ENCODE results near the gene FUT4. TPM values are rescaled to one million over a fixed set of nuclear protein-coding genes. Genes with fewer than 3 reads are reported as not detected.

The FUT4 gene
- total RNA-seq, 4 donors from 2014 or later: 14.9 to 39.0 (median 22.4) TPM

- intact Hi-C loops (cut with DNase I; ENCODE audit: low total_unique reads): no loop called here
- WGBS, 2 donors (ENCODE audit: low coverage in 1 of 2): 69 to 80% methylated on average over 1 of the region's 1 CpG
- no peaks in the 10 kb centered on the region for H3K4me1 ChIP-seq
- in situ Hi-C loops (cut with MboI; ENCODE audit: low pct_ligation_motif_present in 1 of 4, low pct_unique_long_range_greater_than_20kb in 1 of 4, low sequenced_read_pairs in 3 of 4): no loop called here
- H3K27ac ChIP-seq: no peak overlapping the region
- no peaks in the 10 kb centered on the region for H3K27me3 ChIP-seq
- no peak for TF ChIP-seq EP300 (IDR thresholded peaks at IDR 0.05; ENCODE audit: low read depth)
- no peak for TF ChIP-seq POLR2AphosphoS5 (IDR thresholded peaks at IDR 0.05)
- no peak for TF ChIP-seq CTCF (IDR thresholded peaks at IDR 0.05)
- TF ChIP-seq POLR2A (IDR thresholded peaks at IDR 0.05): no peak
- no peak for DNase-seq
- H3K36me3 ChIP-seq: no peaks in the 10 kb centered on the region
- H3K4me3 ChIP-seq: no peak overlapping the region
- no peaks in the 10 kb centered on the region for H3K9me3 ChIP-seq
These were observed 38.2 kb downstream of the FUT4 start for GRCh38 chr11:94581926-94582325.

- no peaks in the 10 kb centered on the region for H3K27me3 ChIP-seq
- in situ Hi-C loops (cut with MboI; ENCODE audit: low pct_ligation_motif_present in 1 of 4, low pct_unique_long_range_greater_than_20kb in 1 of 4, low sequenced_read_pairs in 3 of 4) (no loop called here), intact Hi-C loops (cut with DNase I; ENCODE audit: low total_unique reads) (no loop called here)
- WGBS, 2 donors (ENCODE audit: low coverage in 1 of 2): 68 to 72% methylated on average over 4 of the region's 4 CpGs
- DNase-seq: no peak
- no peak overlapping the region for H3K4me3 ChIP-seq
- no peaks in the 10 kb centered on the region for H3K36me3 ChIP-seq
- TF ChIP-seq EP300 (IDR thresholded peaks at IDR 0.05; ENCODE audit: low read depth) (no peak), CTCF (IDR thresholded peaks at IDR 0.05) (no peak), POLR2A (IDR thresholded peaks at IDR 0.05) (no peak), POLR2AphosphoS5 (IDR thresholded peaks at IDR 0.05) (no peak)
- H3K9me3 ChIP-seq: no peaks in the 10 kb centered on the region
- no peak overlapping the region for H3K27ac ChIP-seq
- no peaks in the 10 kb centered on the region for H3K4me1 ChIP-seq
These were observed 39.6 kb downstream of the FUT4 start for GRCh38 chr11:94583213-94583865.

- H3K27me3 ChIP-seq: no peaks in the 10 kb centered on the region
- H3K4me3 ChIP-seq: no peak overlapping the region
- H3K27ac ChIP-seq: no peak overlapping the region
These were observed 40.3 kb downstream of the FUT4 start for GRCh38 chr11:94583866-94584500.

GRCh38 chr11:94584978-94585377 is 41.3 kb downstream of the FUT4 start:
- Histone ChIP-seq H3K9me3 (no peaks in the 10 kb centered on the region), H3K4me1 (no peaks in the 10 kb centered on the region), H3K27ac (no peak overlapping the region), H3K4me3 (no peak overlapping the region), H3K27me3 (no peaks in the 10 kb centered on the region), H3K36me3 (peaks cover 0 to 8% (median 2%) of the 10 kb centered on the region in 4 donors)
- TF ChIP-seq EP300 (IDR thresholded peaks at IDR 0.05; ENCODE audit: low read depth) (no peak), POLR2A (IDR thresholded peaks at IDR 0.05) (no peak), POLR2AphosphoS5 (IDR thresholded peaks at IDR 0.05) (no peak), CTCF (IDR thresholded peaks at IDR 0.05) (no peak)
- in situ Hi-C loops (cut with MboI; ENCODE audit: low pct_ligation_motif_present in 1 of 4, low pct_unique_long_range_greater_than_20kb in 1 of 4, low sequenced_read_pairs in 3 of 4): no loop called here
- intact Hi-C loops (cut with DNase I; ENCODE audit: low total_unique reads): no loop called here
- no peak for DNase-seq
- 95 to 100% methylated on average over 4 to 5 of the region's 5 CpGs for WGBS, 2 donors (ENCODE audit: low coverage in 1 of 2)

More at GRCh38 chr11:94583866-94584500, 40.3 kb downstream of the FUT4 start:
- in situ Hi-C loops (cut with MboI; ENCODE audit: low pct_ligation_motif_present in 1 of 4, low pct_unique_long_range_greater_than_20kb in 1 of 4, low sequenced_read_pairs in 3 of 4) (no loop called here), intact Hi-C loops (cut with DNase I; ENCODE audit: low total_unique reads) (no loop called here)
- no peak for TF ChIP-seq CTCF (IDR thresholded peaks at IDR 0.05)
- TF ChIP-seq POLR2AphosphoS5 (IDR thresholded peaks at IDR 0.05): no peak
- TF ChIP-seq POLR2A (IDR thresholded peaks at IDR 0.05): no peak
- no peak for TF ChIP-seq EP300 (IDR thresholded peaks at IDR 0.05; ENCODE audit: low read depth)
- H3K4me1 ChIP-seq: no peaks in the 10 kb centered on the region
- peaks cover 0 to 1% (median 0%) of the 10 kb centered on the region in 4 donors for H3K36me3 ChIP-seq
- WGBS, 2 donors (ENCODE audit: low coverage in 1 of 2): 62 to 85% methylated on average over 2 to 3 of the region's 3 CpGs
- DNase-seq: no peak
- H3K9me3 ChIP-seq: no peaks in the 10 kb centered on the region

Data from transverse colon (tissue), 4 donors.